ENCODE measurements around the gene TEK. TPM values are rescaled to one million over a fixed set of nuclear protein-coding genes. Genes with fewer than 3 reads are reported as not detected.
"Not testable (repeated sequence)": the region's sequence is repeated elsewhere in the genome, so short reads cannot be mapped to it uniquely, and the experiment has no call there.

The TEK gene
- total and polyA plus RNA-seq, 2 experiments from 2014 or later: 5.0 to 10.2 TPM

DNA sequence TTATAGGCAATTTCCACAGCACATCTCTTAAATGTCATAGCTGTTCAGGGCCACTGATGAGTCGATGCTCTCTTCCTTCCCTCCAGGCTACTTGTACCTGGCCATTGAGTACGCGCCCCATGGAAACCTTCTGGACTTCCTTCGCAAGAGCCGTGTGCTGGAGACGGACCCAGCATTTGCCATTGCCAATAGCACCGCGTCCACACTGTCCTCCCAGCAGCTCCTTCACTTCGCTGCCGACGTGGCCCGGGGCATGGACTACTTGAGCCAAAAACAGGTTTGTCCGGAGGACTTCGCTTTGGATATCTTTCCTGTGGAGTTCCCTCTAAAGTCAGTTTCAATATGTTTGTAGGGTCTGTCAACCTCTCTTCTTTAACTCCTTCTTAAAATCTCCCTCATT lies 103.6 kb downstream of the TEK start:
- no peak for DNase-seq
- TF ChIP-seq EZH2 (IDR thresholded peaks at IDR 0.05; ENCODE audit: insufficient read depth, poor library complexity, severe bottlenecking) (no peak), EZH2phosphoT487 (IDR thresholded peaks at IDR 0.05; ENCODE audit: insufficient read depth, low read depth) (no peak)
- Histone ChIP-seq H3K9me3 (ENCODE audit: low read depth) (no peaks in the 10 kb centered on the region), H3K79me2 (ENCODE audit: insufficient read depth) (no peaks in the 10 kb centered on the region), H3K36me3 (ENCODE audit: low read depth) (no peaks in the 10 kb centered on the region), H3K4me3 (no peak overlapping the region), H3K4me1 (ENCODE audit: insufficient read depth) (no peaks in the 10 kb centered on the region), H3F3A (ENCODE audit: insufficient read depth) (no peaks in the 10 kb centered on the region), H3K9ac (no peak overlapping the region), H3K4me2 (ENCODE audit: unreplicated experiment) (no peak overlapping the region), H3K9me2 (ENCODE audit: insufficient read depth) (no peaks in the 10 kb centered on the region), H2AFZ (no peak overlapping the region), H3K27me3 (replicated peaks; ENCODE audit: insufficient read depth) (no peaks in the 10 kb centered on the region), H3K27ac (no peak overlapping the region), H4K20me1 (ENCODE audit: insufficient read depth) (no peaks in the 10 kb centered on the region)
- 92% methylated on average over 14 of the region's 14 CpGs for WGBS, 2 experiments (ENCODE audit: low coverage in 1 of 2, low lambda C conversion rate in 2 of 2, missing lambda C conversion rate in 2 of 2)
- in situ Hi-C loops (cut with MboI): no loop called here

- no peak for TF ChIP-seq EZH2phosphoT487 (IDR thresholded peaks at IDR 0.05; ENCODE audit: insufficient read depth, low read depth)
- TF ChIP-seq EZH2 (IDR thresholded peaks at IDR 0.05; ENCODE audit: insufficient read depth, poor library complexity, severe bottlenecking): no peak
- Histone ChIP-seq H3K4me1 (ENCODE audit: insufficient read depth) (no peaks in the 10 kb centered on the region), H3K27ac (no peak overlapping the region), H3K9ac (no peak overlapping the region), H3F3A (ENCODE audit: insufficient read depth) (no peaks in the 10 kb centered on the region), H3K36me3 (ENCODE audit: low read depth) (no peaks in the 10 kb centered on the region), H2AFZ (no peak overlapping the region), H3K9me2 (ENCODE audit: insufficient read depth) (no peaks in the 10 kb centered on the region), H3K79me2 (ENCODE audit: insufficient read depth) (no peaks in the 10 kb centered on the region), H3K9me3 (ENCODE audit: low read depth) (no peaks in the 10 kb centered on the region), H3K4me2 (ENCODE audit: unreplicated experiment) (no peak overlapping the region), H4K20me1 (ENCODE audit: insufficient read depth) (no peaks in the 10 kb centered on the region), H3K27me3 (replicated peaks; ENCODE audit: insufficient read depth) (no peaks in the 10 kb centered on the region), H3K4me3 (no peak overlapping the region)
- 55 to 62% methylated on average over 4 of the region's 4 CpGs for WGBS, 2 experiments (ENCODE audit: low coverage in 1 of 2, low lambda C conversion rate in 2 of 2, missing lambda C conversion rate in 2 of 2)
- in situ Hi-C loops (cut with MboI): no loop called here
- peak; percentile 59 for DNase-seq
Observed at GRCh38 chr9:27227192-27227591, 118.2 kb downstream of the TEK start.

GRCh38 chr9:27239648-27240047 lies 130.6 kb downstream of the TEK start:
- H3K9me3 ChIP-seq (ENCODE audit: low read depth); H3K27me3 ChIP-seq (replicated peaks; ENCODE audit: insufficient read depth); H4K20me1 ChIP-seq (ENCODE audit: insufficient read depth); H3K9ac ChIP-seq; H3K27ac ChIP-seq; H3K4me3 ChIP-seq; H3K4me1 ChIP-seq (ENCODE audit: insufficient read depth); H3F3A ChIP-seq (ENCODE audit: insufficient read depth); H3K9me2 ChIP-seq (ENCODE audit: insufficient read depth); H2AFZ ChIP-seq; H3K4me2 ChIP-seq (ENCODE audit: unreplicated experiment); DNase-seq; in situ Hi-C loops (cut with MboI); H3K36me3 ChIP-seq (ENCODE audit: low read depth); H3K79me2 ChIP-seq (ENCODE audit: insufficient read depth): not testable (repeated sequence)
- 60 to 63% methylated on average over 12 of the region's 12 CpGs for WGBS, 2 experiments (ENCODE audit: low coverage in 1 of 2, low lambda C conversion rate in 2 of 2, missing lambda C conversion rate in 2 of 2)

DNA sequence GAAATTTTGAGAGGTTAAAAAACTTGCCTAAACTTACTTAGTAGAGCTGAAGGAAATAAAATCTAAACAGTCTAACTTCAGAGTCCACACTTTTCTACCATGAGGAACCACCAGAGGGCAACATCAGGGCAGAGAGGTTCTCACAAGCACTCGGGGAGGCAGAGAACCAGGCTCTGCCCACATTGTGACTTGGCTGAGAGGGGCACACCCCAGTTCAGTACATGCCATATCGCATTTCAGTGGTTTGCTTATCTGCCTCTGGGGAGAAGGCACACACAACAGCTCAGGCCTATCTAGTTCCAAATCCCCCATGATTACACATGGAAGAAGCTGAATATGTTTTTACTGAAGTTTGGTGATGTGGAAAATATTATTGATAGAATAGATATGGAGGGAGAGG lies 138.7 kb downstream of the TEK start:
- peak overlapping the region; percentile 6; the same call in 1 of the 2 replicates for H2AFZ ChIP-seq
- no peak overlapping the region for H3K4me3 ChIP-seq
- 20 to 26% methylated on average over 2 of the region's 2 CpGs for WGBS, 2 experiments (ENCODE audit: low coverage in 1 of 2, low lambda C conversion rate in 2 of 2, missing lambda C conversion rate in 2 of 2)
- peaks cover 13% of the 10 kb centered on the region for H3K4me1 ChIP-seq (ENCODE audit: insufficient read depth)
- no peak overlapping the region for H3K27ac ChIP-seq
- DNase-seq: peak; percentile 63
- H3K9me2 ChIP-seq (ENCODE audit: insufficient read depth): no peaks in the 10 kb centered on the region
- H3K9ac ChIP-seq: no peak overlapping the region
- peaks cover 17% of the 10 kb centered on the region for H3F3A ChIP-seq (ENCODE audit: insufficient read depth)
- H3K27me3 ChIP-seq (replicated peaks; ENCODE audit: insufficient read depth): no peaks in the 10 kb centered on the region
- no peak for TF ChIP-seq EZH2 (IDR thresholded peaks at IDR 0.05; ENCODE audit: insufficient read depth, poor library complexity, severe bottlenecking)
- no peak for TF ChIP-seq EZH2phosphoT487 (IDR thresholded peaks at IDR 0.05; ENCODE audit: insufficient read depth, low read depth)
- H3K79me2 ChIP-seq (ENCODE audit: insufficient read depth): no peaks in the 10 kb centered on the region
- H3K9me3 ChIP-seq (ENCODE audit: low read depth): no peaks in the 10 kb centered on the region
- in situ Hi-C loops (cut with MboI): no loop called here
- H3K36me3 ChIP-seq (ENCODE audit: low read depth): no peaks in the 10 kb centered on the region
- H3K4me2 ChIP-seq (ENCODE audit: unreplicated experiment): no peak overlapping the region
- H4K20me1 ChIP-seq (ENCODE audit: insufficient read depth): no peaks in the 10 kb centered on the region

DNA sequence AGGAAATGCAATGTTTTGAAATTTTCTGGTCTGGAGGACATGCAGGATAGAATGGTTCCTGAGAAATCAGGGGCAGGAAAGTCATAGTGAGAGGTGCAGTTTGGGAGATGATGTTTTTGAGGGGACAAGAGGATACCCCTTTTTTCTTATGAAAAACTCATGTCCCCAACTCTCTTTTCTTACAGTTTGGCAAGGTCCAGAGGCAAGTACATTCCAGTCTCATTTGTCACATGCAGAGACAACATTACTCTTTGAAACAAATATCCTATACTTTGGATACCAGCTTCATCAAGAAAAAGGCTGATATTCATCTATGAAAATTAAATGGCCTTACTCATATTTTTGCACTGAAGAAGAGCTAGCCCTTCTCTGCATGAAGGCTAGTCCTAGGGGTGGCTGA lies 139.7 kb downstream of the TEK start:
- Histone ChIP-seq H3K9me2 (ENCODE audit: insufficient read depth) (no peaks in the 10 kb centered on the region), H3K4me2 (ENCODE audit: unreplicated experiment) (peak overlapping the region; percentile 32), H3K9ac (no peak overlapping the region), H4K20me1 (ENCODE audit: insufficient read depth) (no peaks in the 10 kb centered on the region), H3F3A (ENCODE audit: insufficient read depth) (peaks cover 17% of the 10 kb centered on the region), H3K4me1 (ENCODE audit: insufficient read depth) (peaks cover 13% of the 10 kb centered on the region), H3K9me3 (ENCODE audit: low read depth) (no peaks in the 10 kb centered on the region), H3K36me3 (ENCODE audit: low read depth) (no peaks in the 10 kb centered on the region), H3K27ac (no peak overlapping the region), H2AFZ (peak overlapping the region; percentile 70), H3K79me2 (ENCODE audit: insufficient read depth) (no peaks in the 10 kb centered on the region), H3K27me3 (replicated peaks; ENCODE audit: insufficient read depth) (no peaks in the 10 kb centered on the region), H3K4me3 (no peak overlapping the region)
- peak; percentile 41 for DNase-seq
- in situ Hi-C loops (cut with MboI): no loop called here
- TF ChIP-seq EZH2 (IDR thresholded peaks at IDR 0.05; ENCODE audit: insufficient read depth, poor library complexity, severe bottlenecking) (no peak), EZH2phosphoT487 (IDR thresholded peaks at IDR 0.05; ENCODE audit: insufficient read depth, low read depth) (no peak)

Measured in GM23248 (cell line).